PFSK-1 (cell line): ENCODE data around the gene CCR3.

ENCODE experiments used
- POLR2AphosphoS5 ChIP-seq: IDR thresholded peaks from 2 replicates; pipeline ENCODE4 v1.6.1; 2012; ENCODE audit warnings: low read depth, mild to moderate bottlenecking, control low read depth, low read length, moderate library complexity
- TAF1 ChIP-seq: IDR thresholded peaks from 2 replicates; pipeline ENCODE4 v1.6.1; 2012; ENCODE audit warnings: low read length, control low read depth, borderline replicate concordance; ENCODE audit not compliant: insufficient read depth
- TF ChIP-seq, protein P1 (sequence below), 2 experiments: IDR thresholded peaks; 2 replicates each; pipeline versions ENCODE4 v1.6.1 to v1.8.0; 2011 to 2012; ENCODE audit warnings: low read depth in 2 of 2, low read length in 2 of 2, control low read depth in 1 of 2, inconsistent platforms in 1 of 2, mild to moderate bottlenecking in 1 of 2, moderate library complexity in 1 of 2; ENCODE audit not compliant: insufficient read depth in 1 of 2

- TF ChIP-seq, protein P1, sequence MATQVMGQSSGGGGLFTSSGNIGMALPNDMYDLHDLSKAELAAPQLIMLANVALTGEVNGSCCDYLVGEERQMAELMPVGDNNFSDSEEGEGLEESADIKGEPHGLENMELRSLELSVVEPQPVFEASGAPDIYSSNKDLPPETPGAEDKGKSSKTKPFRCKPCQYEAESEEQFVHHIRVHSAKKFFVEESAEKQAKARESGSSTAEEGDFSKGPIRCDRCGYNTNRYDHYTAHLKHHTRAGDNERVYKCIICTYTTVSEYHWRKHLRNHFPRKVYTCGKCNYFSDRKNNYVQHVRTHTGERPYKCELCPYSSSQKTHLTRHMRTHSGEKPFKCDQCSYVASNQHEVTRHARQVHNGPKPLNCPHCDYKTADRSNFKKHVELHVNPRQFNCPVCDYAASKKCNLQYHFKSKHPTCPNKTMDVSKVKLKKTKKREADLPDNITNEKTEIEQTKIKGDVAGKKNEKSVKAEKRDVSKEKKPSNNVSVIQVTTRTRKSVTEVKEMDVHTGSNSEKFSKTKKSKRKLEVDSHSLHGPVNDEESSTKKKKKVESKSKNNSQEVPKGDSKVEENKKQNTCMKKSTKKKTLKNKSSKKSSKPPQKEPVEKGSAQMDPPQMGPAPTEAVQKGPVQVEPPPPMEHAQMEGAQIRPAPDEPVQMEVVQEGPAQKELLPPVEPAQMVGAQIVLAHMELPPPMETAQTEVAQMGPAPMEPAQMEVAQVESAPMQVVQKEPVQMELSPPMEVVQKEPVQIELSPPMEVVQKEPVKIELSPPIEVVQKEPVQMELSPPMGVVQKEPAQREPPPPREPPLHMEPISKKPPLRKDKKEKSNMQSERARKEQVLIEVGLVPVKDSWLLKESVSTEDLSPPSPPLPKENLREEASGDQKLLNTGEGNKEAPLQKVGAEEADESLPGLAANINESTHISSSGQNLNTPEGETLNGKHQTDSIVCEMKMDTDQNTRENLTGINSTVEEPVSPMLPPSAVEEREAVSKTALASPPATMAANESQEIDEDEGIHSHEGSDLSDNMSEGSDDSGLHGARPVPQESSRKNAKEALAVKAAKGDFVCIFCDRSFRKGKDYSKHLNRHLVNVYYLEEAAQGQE (IDR thresholded peaks at IDR 0.05; ENCODE audit: insufficient read depth in 1 of 2, low read depth in 2 of 2, low read length in 2 of 2) = no peak
- TF ChIP-seq POLR2AphosphoS5 = no peak
- TF ChIP-seq TAF1 = no peak
Observed at GRCh38 chr3:46214751-46215352, 27.4 kb upstream of the CCR3 start.
